HCT116 (cell line): ENCODE data around the gene FAM170B. TPM values are rescaled to one million over a fixed set of nuclear protein-coding genes. Genes with fewer than 3 reads are reported as not detected.

ENCODE experiments used
- ATAC-seq: fragments of 200-7000 bp; cut with Tn5 transposase; 2 replicates; pipeline ENCODE4 v1.9.1; 2020; ENCODE audit warnings: mild to moderate bottlenecking, moderate library complexity
- BruUV-seq: library from RNA; stranded (reverse); fragments of 400-500 nt; replicated peaks from 2 replicates; lab custom pipeline; 2021; lab: Mats Ljungman, UMichigan
- CTCF ChIA-PET: fragments of 300-600 bp; sonication (Branson Sonifier 250); formaldehyde crosslinking; loops from one replicate; lab custom pipeline; 2021; ENCODE audit warnings: antibody characterized with exemption; lab: Charles Lee
- POLR2A ChIA-PET: fragments of 300-600, 350-600 bp; sonication (Branson Sonifier 250); formaldehyde crosslinking; loops from one replicate; lab custom pipeline; 2021; ENCODE audit warnings: antibody characterized with exemption; lab: Charles Lee
- RAD21 ChIA-PET, 2 experiments: fragments of 300-600 bp; sonication (Branson Sonifier 250); formaldehyde crosslinking; loops; one replicate each; lab custom pipeline; 2023; ENCODE audit warnings: low total read pairs in 2 of 2; ENCODE audit not compliant: uncharacterized antibody in 2 of 2, unreplicated experiment in 2 of 2, low non-redundant PET in 1 of 2; lab: Charles Lee
- DNase-seq: peaks from one replicate; pipeline ENCODE4 v3.0.0-alpha.2; 2010; ENCODE audit warnings: low read depth, low spot score
- H2AFZ ChIP-seq: fragments of 200-600 bp; shearing (Covaris generic), sonication (generic); 2 replicates; pipeline ENCODE4 v1.6.1; 2017; ENCODE audit warnings: low read depth, mixed run types, mixed read lengths, antibody characterized with exemption, low read length; ENCODE audit not compliant: poor library complexity, severe bottlenecking
- H3K27ac ChIP-seq: 2 replicates; pipeline ENCODE4 v1.5.1; 2012; ENCODE audit warnings: low read depth, low read length
- H3K27me3 ChIP-seq: fragments of 200-600 bp; sonication (generic); 2 replicates; pipeline ENCODE4 v1.6.1; 2016; ENCODE audit warnings: mixed run types, low read length, mixed read lengths; ENCODE audit not compliant: insufficient read depth
- H3K36me3 ChIP-seq, 2 experiments: fragments of 200-500 bp in 1 of 2; fragments of 200-600 bp in 1 of 2; sonication (Bioruptor generic) in 1 of 2; sonication (generic) in 1 of 2; 2 replicates each; pipeline versions ENCODE4 v1.5.1 to v1.6.1; 2014 to 2016; ENCODE audit warnings: low read length in 2 of 2, inconsistent platforms in 1 of 2, mixed read lengths in 1 of 2, mixed run types in 1 of 2; ENCODE audit not compliant: insufficient read depth in 2 of 2, control insufficient read depth in 1 of 2
- H3K4me1 ChIP-seq, 2 experiments: fragments of 200-600 bp in 1 of 2; sonication (generic) in 1 of 2; 2 replicates each; pipeline versions ENCODE4 v1.5.1 to v1.6.1; 2012 to 2017; ENCODE audit warnings: low read length in 2 of 2, inconsistent platforms in 1 of 2, mild to moderate bottlenecking in 1 of 2, mixed read lengths in 1 of 2, mixed run types in 1 of 2, moderate library complexity in 1 of 2; ENCODE audit not compliant: insufficient read depth in 2 of 2, control insufficient read depth in 1 of 2
- H3K4me2 ChIP-seq: fragments of 200-600 bp; sonication (generic); 2 replicates; pipeline ENCODE4 v1.6.1; 2017; ENCODE audit warnings: mixed run types, low read length, mixed read lengths
- H3K4me3 ChIP-seq, 2 experiments: fragments of 200-600 bp in 1 of 2; sonication (generic) in 1 of 2; replicated peaks in 1 of 2; 2 replicates each; pipeline ENCODE4 v1.5.1; 2011 to 2016; ENCODE audit warnings: low read length in 2 of 2, control low read depth in 1 of 2, low read depth in 1 of 2, mild to moderate bottlenecking in 1 of 2, mixed read lengths in 1 of 2, mixed run types in 1 of 2
- H3K79me2 ChIP-seq: fragments of 200-600 bp; sonication (generic); 2 replicates; pipeline ENCODE4 v1.6.1; 2017; ENCODE audit warnings: mild to moderate bottlenecking, mixed run types, low read length, moderate library complexity, mixed read lengths; ENCODE audit not compliant: insufficient read depth
- H3K9ac ChIP-seq: fragments of 200-600 bp; sonication (generic); 2 replicates; pipeline ENCODE4 v1.6.1; 2016; ENCODE audit warnings: low read length, mixed read lengths
- H3K9me2 ChIP-seq: fragments of 200-600 bp; sonication (generic), shearing (Covaris generic); 2 replicates; pipeline ENCODE4 v1.6.1; 2017; ENCODE audit warnings: mixed run types, mild to moderate bottlenecking, moderate library complexity; ENCODE audit not compliant: insufficient read depth
- H3K9me3 ChIP-seq, 2 experiments: fragments of 200-500 bp in 1 of 2; fragments of 200-600 bp in 1 of 2; sonication (Bioruptor generic) in 1 of 2; sonication (generic) in 1 of 2; 2 replicates each; pipeline ENCODE4 v1.6.1; 2014 to 2017; ENCODE audit warnings: low read length in 2 of 2, mixed read lengths in 2 of 2, inconsistent platforms in 1 of 2, low read depth in 1 of 2, mild to moderate bottlenecking in 1 of 2, mixed run types in 1 of 2, moderate library complexity in 1 of 2; ENCODE audit not compliant: control insufficient read depth in 1 of 2, insufficient read depth in 1 of 2
- H4K20me1 ChIP-seq: fragments of 200-600 bp; sonication (generic), shearing (Covaris generic); 2 replicates; pipeline ENCODE4 v1.6.1; 2017; ENCODE audit warnings: mixed run types, mild to moderate bottlenecking, moderate library complexity; ENCODE audit not compliant: insufficient read depth
- CBX3 ChIP-seq: IDR thresholded peaks from 2 replicates; pipeline ENCODE4 v1.6.1; 2012; ENCODE audit warnings: low read depth
- CEBPB ChIP-seq: IDR thresholded peaks from 2 replicates; pipeline ENCODE4 v1.6.1; 2012; ENCODE audit warnings: low read depth
- CTCF ChIP-seq, 3 experiments: fragments of 200-600 bp in 1 of 3; sonication (generic) in 1 of 3; IDR thresholded peaks in 2 of 3; conservative IDR thresholded peaks in 1 of 3; 2 replicates each; pipeline ENCODE4 v1.5.1; 2012 to 2017; ENCODE audit warnings: low read depth in 2 of 3, low read length in 2 of 3, antibody characterized with exemption in 1 of 3, borderline replicate concordance in 1 of 3, control low read depth in 1 of 3, mild to moderate bottlenecking in 1 of 3, mixed read lengths in 1 of 3, mixed run types in 1 of 3, moderate library complexity in 1 of 3; ENCODE audit not compliant: insufficient read depth in 1 of 3
- EGR1 ChIP-seq: IDR thresholded peaks from 2 replicates; pipeline ENCODE4 v1.6.1; 2012; ENCODE audit warnings: low read depth
- ELF1 ChIP-seq: IDR thresholded peaks from 2 replicates; pipeline ENCODE4 v1.6.1; 2012; ENCODE audit warnings: low read depth, borderline replicate concordance
- EZH2 ChIP-seq: fragments of 200-600 bp; sonication (generic); IDR thresholded peaks from 2 replicates; pipeline ENCODE4 v1.6.1; 2017; ENCODE audit warnings: antibody characterized with exemption, mixed run types
- EZH2phosphoT487 ChIP-seq: fragments of 200-600 bp; IDR thresholded peaks from 2 replicates; pipeline ENCODE4 v1.6.1; 2018; ENCODE audit warnings: antibody characterized with exemption, borderline replicate concordance
- FOSL1 ChIP-seq: IDR thresholded peaks from 2 replicates; pipeline ENCODE4 v1.6.1; 2012; ENCODE audit warnings: low read depth
- MAX ChIP-seq: IDR thresholded peaks from 2 replicates; pipeline ENCODE4 v1.6.1; 2012
- POLR2A ChIP-seq: IDR thresholded peaks from 2 replicates; pipeline ENCODE4 v1.7.0; 2011; ENCODE audit warnings: borderline replicate concordance; ENCODE audit not compliant: insufficient read depth, insufficient read length; ENCODE audit errors: extremely low read depth
- POLR2AphosphoS5 ChIP-seq: IDR thresholded peaks from 2 replicates; pipeline ENCODE4 v1.6.1; 2011; ENCODE audit warnings: mild to moderate bottlenecking, low read depth, low read length, moderate library complexity
- RAD21 ChIP-seq: IDR thresholded peaks from 2 replicates; pipeline ENCODE4 v1.6.1; 2012; ENCODE audit warnings: low read depth, mild to moderate bottlenecking
- SIN3A ChIP-seq: IDR thresholded peaks from 2 replicates; pipeline ENCODE4 v1.6.1; 2012; ENCODE audit warnings: low read depth
- TCF7L2 ChIP-seq: IDR thresholded peaks from 2 replicates; pipeline ENCODE4 v1.7.0; 2011; ENCODE audit warnings: borderline replicate concordance, inconsistent platforms; ENCODE audit not compliant: insufficient read depth, insufficient read length; ENCODE audit errors: extremely low read depth
- YY1 ChIP-seq: IDR thresholded peaks from 2 replicates; pipeline ENCODE4 v1.6.1; 2011; ENCODE audit warnings: low read length, low read depth, moderate library complexity, mild to moderate bottlenecking; ENCODE audit not compliant: insufficient replicate concordance; ENCODE audit errors: extremely low read depth
- ZBTB33 ChIP-seq: IDR thresholded peaks from 2 replicates; pipeline ENCODE4 v1.6.1; 2011; ENCODE audit warnings: mild to moderate bottlenecking, low read length, moderate library complexity; ENCODE audit not compliant: insufficient replicate concordance; ENCODE audit errors: extremely low read depth
- ZFX ChIP-seq: fragments of 450-650 bp; IDR thresholded peaks from 2 replicates; pipeline ENCODE4 v1.6.1; 2017
- ZNF274 ChIP-seq: fragments of 200-500 bp; sonication (Bioruptor generic); IDR thresholded peaks from 2 replicates; pipeline ENCODE4 v1.6.1; 2014; ENCODE audit warnings: mild to moderate bottlenecking, low read depth, low read length, inconsistent platforms
- intact Hi-C: fragments of 100-400 bp; cut with micrococcal nuclease; formaldehyde crosslinking; loops from 2 replicates; pipeline ENCODE4 v1.10.0; 2022
- total RNA-seq: library from RNA; stranded (reverse); gene quantifications from one replicate; pipeline ENCODE4 v1.2.1, GENCODE V29; 2021; ENCODE audit not compliant: unreplicated experiment

FAM170B gene
- total RNA-seq, 1 experiment from 2014 or later, result not detected

DNA sequence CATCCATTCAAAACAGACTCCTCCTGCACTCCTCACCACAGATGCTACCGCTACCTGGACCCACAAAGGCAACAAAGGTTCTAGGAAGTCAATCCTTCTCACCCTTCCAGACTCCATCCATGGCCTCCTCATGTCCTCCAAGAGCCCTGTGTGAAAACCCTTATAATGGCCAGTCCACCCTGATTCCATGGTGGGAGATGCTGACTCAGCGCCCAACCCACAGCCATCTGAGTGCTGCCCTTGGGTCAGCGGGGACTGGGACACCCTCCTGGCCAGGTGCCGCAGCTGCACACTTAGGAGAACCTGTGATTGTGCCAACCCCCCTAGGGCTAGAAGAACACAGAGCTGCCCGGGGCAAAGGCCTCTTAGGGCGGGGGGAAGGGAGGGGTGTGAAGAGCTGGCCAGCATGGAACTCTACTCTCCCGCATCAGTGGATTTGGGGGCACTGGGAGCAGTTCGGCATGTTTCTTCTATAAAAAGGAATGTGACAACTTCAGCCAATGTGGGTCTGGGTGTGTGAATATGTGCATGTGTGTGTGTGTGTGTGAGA is 29.0 kb upstream of the FAM170B start:
- Histone ChIP-seq H3K9ac (no peak overlapping the region), H3K4me2 (no peak overlapping the region), H3K27me3 (peaks cover 38% of the 10 kb centered on the region), H3K4me3 (no peak overlapping the region), H2AFZ (no peak overlapping the region), H3K9me3 (no peaks in the 10 kb centered on the region), H3K9me2 (no peaks in the 10 kb centered on the region), H3K36me3 (no peaks in the 10 kb centered on the region), H3K4me1 (peaks cover 2 to 4% of the 10 kb centered on the region in 2 experiments; a peak in 1 of 4 replicates), H3K27ac (no peak overlapping the region), H3K79me2 (no peaks in the 10 kb centered on the region), H4K20me1 (no peaks in the 10 kb centered on the region; the same call in 1 of the 2 replicates)
- ChIA-PET RAD21 (no interaction called here), POLR2A (no interaction called here), CTCF (interaction anchor here (1.9 kb wide), 1 partner anchor 504 kb away, joined by 11 read pairs; no protein-coding TSS in a partner anchor)
- BruUV-seq, result no TSS peak
- intact Hi-C loops, result loop anchor here (5.0 kb wide), 1 partner anchor 501 kb away; no protein-coding TSS in a partner anchor
- ATAC-seq, result no peak
- DNase-seq, result no peak
- no peak for TF ChIP-seq YY1
- no peak for TF ChIP-seq FOSL1
- no peak for TF ChIP-seq SIN3A
- TF ChIP-seq ZFX, result no peak
- no peak for TF ChIP-seq POLR2A
- TF ChIP-seq CTCF (IDR thresholded peaks at IDR 0.05 in 2 of 3, conservative IDR thresholded peaks at IDR 0.05 in 1 of 3; ENCODE audit: borderline replicate concordance in 1 of 3, insufficient read depth in 1 of 3, low read depth in 2 of 3, low read length in 2 of 3), result no peak
- TF ChIP-seq MAX, result no peak
- no peak for TF ChIP-seq CBX3
- no peak for TF ChIP-seq EGR1
- no peak for TF ChIP-seq CEBPB
- TF ChIP-seq RAD21, result no peak
- no peak for TF ChIP-seq POLR2AphosphoS5
- no peak for TF ChIP-seq EZH2phosphoT487
- TF ChIP-seq EZH2, result no peak
- no peak for TF ChIP-seq TCF7L2
- no peak for TF ChIP-seq ZBTB33
- no peak for TF ChIP-seq ELF1
- no peak for TF ChIP-seq ZNF274
